HepG2 (cell line): ENCODE measurements around the gene UBASH3A. TPM values are rescaled to one million over a fixed set of nuclear protein-coding genes. Genes with fewer than 3 reads are reported as not detected.

Source experiments
- ATAC-seq: fragments of 200-7000 bp; cut with Tn5 transposase; 3 replicates; pipeline ENCODE4 v1.9.1; 2020; ENCODE audit warnings: mild to moderate bottlenecking, moderate library complexity
- BruUV-seq: library from RNA; stranded (reverse); fragments of 400-500 nt; replicated peaks from 2 replicates; lab custom pipeline; 2021; lab: Mats Ljungman, UMichigan
- CTCF ChIA-PET: fragments of 300-600 bp; formaldehyde crosslinking; extraction: SDS; loops from one replicate; lab custom pipeline; 2021; ENCODE audit warnings: low total read pairs, inconsistent platforms, low intra/inter-chr PET ratio; lab: Yijun Ruan, JAX
- POLR2A ChIA-PET: fragments of 350-600 bp; sonication (Branson Sonifier 250); formaldehyde crosslinking; loops from one replicate; lab custom pipeline; 2020; ENCODE audit warnings: antibody characterized with exemption, inconsistent platforms; lab: Yijun Ruan, JAX
- DNase-seq: peaks from one replicate; pipeline ENCODE4 v3.0.0-alpha.2; 2015; ENCODE audit warnings: low spot score
- FAIRE-seq: peaks from 3 replicates; lab custom pipeline; 2011; peaks lifted over from hg19 to GRCh38; lab: Jason Lieb, UNC
- H2AFZ ChIP-seq: one replicate; pipeline ENCODE4 v1.6.1; 2011; ENCODE audit warnings: low read length, inconsistent platforms
- H3K27ac ChIP-seq: fragments of 300-600 bp; 3 replicates; pipeline ENCODE4 v1.8.0; 2011; ENCODE audit warnings: mixed run types, mild to moderate bottlenecking, mixed read lengths, low read length, inconsistent platforms; ENCODE audit not compliant: insufficient read depth; ENCODE audit errors: extremely low read length
- H3K27me3 ChIP-seq, 2 experiments: fragments of 200-600 bp in 1 of 2; 2 replicates in 1 of 2; 3 replicates in 1 of 2; pipeline versions ENCODE4 v1.6.0 to v1.8.0; 2011; ENCODE audit warnings: low read length in 2 of 2, mild to moderate bottlenecking in 2 of 2, moderate library complexity in 2 of 2, inconsistent platforms in 1 of 2; ENCODE audit not compliant: insufficient read depth in 2 of 2, control insufficient read depth in 1 of 2
- H3K36me3 ChIP-seq, 2 experiments: fragments of 200-600 bp in 1 of 2; replicated peaks in 1 of 2; 2 replicates in 1 of 2; 3 replicates in 1 of 2; pipeline versions ENCODE4 v1.5.1 to v1.8.0; 2011; ENCODE audit warnings: low read length in 2 of 2, inconsistent platforms in 1 of 2; ENCODE audit not compliant: insufficient read depth in 2 of 2, control insufficient read depth in 1 of 2
- H3K4me1 ChIP-seq: 2 replicates; pipeline ENCODE4 v1.5.1; 2012; ENCODE audit warnings: low read length, inconsistent platforms; ENCODE audit not compliant: insufficient read depth
- H3K4me2 ChIP-seq: 2 replicates; pipeline ENCODE4 v1.6.0; 2011; ENCODE audit warnings: low read depth, low read length, inconsistent platforms
- H3K4me3 ChIP-seq, 3 experiments: fragments of 200-600 bp in 1 of 3; sonication (generic), shearing (Covaris generic) in 1 of 3; replicated peaks in 1 of 3; 2 replicates each; pipeline ENCODE4 v1.5.1; 2011 to 2016; ENCODE audit warnings: low read length in 3 of 3, inconsistent platforms in 2 of 3, low read depth in 2 of 3, mild to moderate bottlenecking in 2 of 3, control low read depth in 1 of 3, mixed read lengths in 1 of 3; ENCODE audit not compliant: insufficient read depth in 1 of 3
- H3K79me2 ChIP-seq: one replicate; pipeline ENCODE4 v1.6.1; 2011; ENCODE audit warnings: low read length, inconsistent platforms; ENCODE audit not compliant: insufficient read depth
- H3K9ac ChIP-seq: 2 replicates; pipeline ENCODE4 v1.6.0; 2011; ENCODE audit warnings: mild to moderate bottlenecking, low read depth, low read length, inconsistent platforms; ENCODE audit not compliant: insufficient read depth
- H3K9me3 ChIP-seq: 2 replicates; pipeline ENCODE4 v1.5.1; 2012; ENCODE audit warnings: mild to moderate bottlenecking, low read length
- H4K20me1 ChIP-seq: 2 replicates; pipeline ENCODE4 v1.6.0; 2011; ENCODE audit warnings: inconsistent platforms, mild to moderate bottlenecking, low read length, moderate library complexity; ENCODE audit not compliant: insufficient read depth
- KDM3A ChIP-seq: IDR thresholded peaks from 2 replicates; pipeline ENCODE4 v1.6.1; 2018; ENCODE audit warnings: low read depth, missing compliant biosample characterization
- NRL ChIP-seq: sonication (generic); formaldehyde crosslinking; IDR thresholded peaks from 2 replicates; pipeline ENCODE4 v1.5.0; 2020; ENCODE audit warnings: missing genetic modification reagents, mild to moderate bottlenecking, moderate library complexity, borderline replicate concordance
- RBM39 ChIP-seq: fragments of 200-400 bp; formaldehyde crosslinking; IDR thresholded peaks from one replicate; pipeline ENCODE4 v1.6.1; 2018; ENCODE audit warnings: antibody characterized with exemption, mild to moderate bottlenecking, low read depth, low read length; ENCODE audit not compliant: poor library complexity, severe bottlenecking
- TGIF2 ChIP-seq: IDR thresholded peaks from 2 replicates; pipeline ENCODE4 v1.6.1; 2016; ENCODE audit warnings: control low read depth, missing compliant biosample characterization
- ZFP82 ChIP-seq: sonication (generic); formaldehyde crosslinking; IDR thresholded peaks from 2 replicates; pipeline ENCODE4 v1.5.1; 2020; ENCODE audit warnings: mild to moderate bottlenecking, missing genetic modification reagents, borderline replicate concordance
- ZHX2 ChIP-seq, 2 experiments: sonication (generic) in 1 of 2; formaldehyde crosslinking in 1 of 2; IDR thresholded peaks; 2 replicates each; pipeline versions ENCODE4 v1.6.1 to v1.9.0; 2014 to 2022; ENCODE audit warnings: antibody characterized with exemption in 1 of 2, borderline replicate concordance in 1 of 2, inconsistent platforms in 1 of 2, low read depth in 1 of 2, missing genetic modification reagents in 1 of 2
- ZNF329 ChIP-seq: sonication (generic); formaldehyde crosslinking; IDR thresholded peaks from 2 replicates; pipeline ENCODE4 v1.9.0; 2021; ENCODE audit warnings: low read depth, mild to moderate bottlenecking, missing genetic modification reagents
- ZNF484 ChIP-seq: sonication (generic); formaldehyde crosslinking; IDR thresholded peaks from 2 replicates; pipeline ENCODE4 v1.5.1; 2020; ENCODE audit warnings: mild to moderate bottlenecking, low read depth, missing genetic modification reagents, borderline replicate concordance
- ZNF780A ChIP-seq: sonication (generic); formaldehyde crosslinking; IDR thresholded peaks from 2 replicates; pipeline ENCODE4 v1.8.0; 2022; ENCODE audit warnings: mild to moderate bottlenecking, missing genetic modification reagents, moderate library complexity
- WGBS: methylation state at CpG from one replicate; pipeline ENCODE4 v1.1.6; 2017; ENCODE audit warnings: low lambda C conversion rate; 5-methylcytosine and 5-hydroxymethylcytosine counted together
- in situ Hi-C: cut with HindIII; loops from 2 replicates; pipeline ENCODE4 v1.10.0; 2017; ENCODE audit warnings: low pct_unique_long_range_greater_than_20kb; ENCODE audit not compliant: extremely low pct_ligation_motif_present
- intact Hi-C: fragments of 100-400 bp; cut with micrococcal nuclease; formaldehyde crosslinking; loops from one replicate; pipeline ENCODE4 v1.10.0; 2022; ENCODE audit not compliant: unreplicated experiment
- polyA plus RNA-seq, 8 experiments: library from polyadenylated mRNA; depleted of rRNA in 3 of 8; stranded (reverse) in 7 of 8; unstranded in 1 of 8; fragments of >200 nt; fragmentation: Illumina TruSeq in 4 of 8; extraction: Trizol in 4 of 8; gene quantifications; 2 replicates each; pipeline versions ENCODE4 v1.2.1 to v1.2.3, GENCODE V29; 2011 to 2016; ENCODE audit warnings: low read depth in 4 of 8, missing spikeins in 1 of 8, mixed read lengths in 1 of 8; ENCODE audit not compliant: insufficient read depth in 1 of 8
- total RNA-seq, 5 experiments: library from RNA; depleted of rRNA; stranded (reverse); fragments of >200 nt; fragmentation: Illumina TruSeq; extraction: Trizol; gene quantifications; 2 replicates each; pipeline ENCODE4 v1.2.3, GENCODE V29; 2016; ENCODE audit warnings: low read depth in 1 of 5
- TF ChIP-seq, protein P1 (sequence below): sonication (generic); formaldehyde crosslinking; IDR thresholded peaks from 2 replicates; pipeline ENCODE4 v1.8.0; 2022; ENCODE audit warnings: low read depth, missing genetic modification reagents
- TF ChIP-seq, protein P2 (sequence below): sonication (generic); formaldehyde crosslinking; IDR thresholded peaks from 2 replicates; pipeline ENCODE4 v1.4.0; 2020; ENCODE audit warnings: missing genetic modification reagents, borderline replicate concordance

UBASH3A gene
- total and polyA plus RNA-seq, 2 of the 13 experiments (the other 11 are each of a cell fraction or from before 2014, with no cell fraction given): not detected

DNA sequence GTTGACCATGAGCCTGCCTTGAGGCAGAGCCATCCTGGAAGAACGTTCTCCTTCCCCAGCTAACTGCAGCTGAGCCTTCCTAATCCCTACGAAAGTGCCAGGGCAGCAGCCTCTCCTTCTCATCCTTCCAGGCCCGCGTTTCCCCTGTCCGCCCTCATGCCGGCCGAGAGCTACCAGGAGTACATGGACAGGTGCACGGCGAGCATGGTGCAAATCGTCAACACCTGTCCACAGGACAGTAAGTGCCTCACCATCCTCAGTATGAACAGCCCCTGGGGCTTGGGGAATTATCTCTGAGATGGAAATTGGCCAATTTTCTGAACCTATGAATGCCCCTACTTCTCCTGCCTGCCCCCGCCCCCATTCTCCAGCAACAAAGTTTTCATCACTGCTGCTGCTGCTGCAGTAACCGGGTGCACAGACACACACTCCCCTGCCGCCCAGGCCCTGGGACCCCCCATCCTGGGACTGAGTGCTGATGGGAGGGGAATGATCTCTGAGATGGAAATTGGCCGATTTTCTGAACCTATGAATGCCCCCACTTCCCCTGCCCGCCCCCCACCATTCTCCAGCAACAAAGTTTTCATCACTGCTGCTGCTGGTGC lies 39.6 kb downstream of the UBASH3A start (continued):
- TF ChIP-seq ZHX2 (IDR thresholded peaks at IDR 0.05; ENCODE audit: low read depth) (no peak), ZHX2 (CRISPR knock-in tag; IDR thresholded peaks at IDR 0.05; ENCODE audit: borderline replicate concordance) (no peak), ZNF780A (no peak)

DNA sequence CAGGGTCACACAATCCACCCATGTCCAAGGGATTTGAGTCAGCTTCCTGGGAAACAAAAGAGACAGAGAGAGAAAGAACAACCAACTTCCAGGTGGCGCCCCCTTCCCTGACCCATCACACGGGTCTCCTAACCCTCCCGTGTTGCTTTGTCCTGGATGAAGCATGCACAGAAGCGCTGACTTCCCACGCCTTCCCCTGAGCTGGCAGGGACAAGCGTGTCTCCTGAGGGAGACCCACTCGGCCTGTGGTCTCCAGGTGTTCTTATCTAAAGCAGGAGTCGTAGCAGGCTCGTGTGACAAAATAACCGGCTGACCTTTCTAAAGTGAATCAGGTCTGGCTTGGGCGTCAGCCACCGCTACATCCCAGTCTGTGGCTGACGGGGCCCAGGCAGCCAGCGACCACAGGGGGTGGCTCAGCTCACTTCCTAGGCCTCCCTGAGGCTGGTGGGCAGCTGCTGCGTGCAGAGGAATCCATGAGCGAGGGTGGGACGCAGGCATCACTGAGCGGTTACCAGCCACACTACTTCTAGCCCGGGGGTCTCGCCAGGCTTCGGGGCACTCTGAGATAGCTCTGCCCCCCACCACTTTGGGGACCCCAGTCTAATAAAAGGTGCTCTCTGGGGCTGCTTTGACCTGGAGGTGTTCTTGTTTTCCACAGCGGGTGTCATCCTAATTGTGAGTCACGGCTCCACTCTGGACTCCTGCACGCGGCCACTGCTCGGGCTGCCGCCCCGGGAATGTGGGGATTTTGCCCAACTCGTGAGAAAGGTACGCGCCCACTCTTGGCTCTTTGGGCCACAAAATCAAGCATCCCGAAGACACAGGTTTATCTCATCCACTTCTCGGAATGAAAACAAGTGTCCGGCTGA lies 40.4 kb downstream of the UBASH3A start:
- FAIRE-seq: no peak
- Histone ChIP-seq H3K4me3 (no peak overlapping the region), H2AFZ (no peak overlapping the region), H3K9me3 (no peaks in the 10 kb centered on the region), H3K27me3 (0 out of 5 replicates have a peak, but pooled peaks cover 0 to 4% of the 10 kb centered on the region in 2 experiments), H3K9ac (no peak overlapping the region), H3K79me2 (no peaks in the 10 kb centered on the region), H3K36me3 (no peaks in the 10 kb centered on the region), H3K4me2 (no peak overlapping the region), H3K27ac (no peak overlapping the region), H4K20me1 (no peaks in the 10 kb centered on the region), H3K4me1 (no peaks in the 10 kb centered on the region)
- in situ Hi-C loops: loop anchor here (10.0 kb wide), 1 partner anchor 289 kb away; no protein-coding TSS in a partner anchor
- CTCF ChIA-PET: no interaction called here
- intact Hi-C loops: no loop called here
- POLR2A ChIA-PET: no interaction called here
- ATAC-seq: no peak
- no peak for DNase-seq
- no TSS peak for BruUV-seq
- 73% methylated on average over 20 of the region's 34 CpGs for WGBS
- TF ChIP-seq, protein P1, sequence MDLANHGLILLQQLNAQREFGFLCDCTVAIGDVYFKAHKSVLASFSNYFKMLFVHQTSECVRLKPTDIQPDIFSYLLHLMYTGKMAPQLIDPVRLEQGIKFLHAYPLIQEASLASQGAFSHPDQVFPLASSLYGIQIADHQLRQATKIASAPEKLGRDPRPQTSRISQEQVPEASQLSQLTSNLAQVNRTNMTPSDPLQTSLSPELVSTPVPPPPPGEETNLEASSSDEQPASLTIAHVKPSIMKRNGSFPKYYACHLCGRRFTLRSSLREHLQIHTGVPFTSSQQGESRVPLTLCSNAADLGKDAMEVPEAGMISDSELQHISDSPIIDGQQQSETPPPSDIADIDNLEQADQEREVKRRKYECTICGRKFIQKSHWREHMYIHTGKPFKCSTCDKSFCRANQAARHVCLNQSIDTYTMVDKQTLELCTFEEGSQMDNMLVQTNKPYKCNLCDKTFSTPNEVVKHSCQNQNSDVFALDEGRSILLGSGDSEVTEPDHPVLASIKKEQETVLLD (CRISPR knock-in tag): no peak
- TF ChIP-seq TGIF2 (CRISPR knock-in tag) (no peak), NRL (CRISPR knock-in tag) (no peak), ZFP82 (CRISPR knock-in tag) (no peak), RBM39 (no peak), KDM3A (CRISPR knock-in tag) (no peak), ZNF484 (CRISPR knock-in tag) (no peak), ZNF329 (CRISPR knock-in tag) (no peak)
- TF ChIP-seq, protein P2, sequence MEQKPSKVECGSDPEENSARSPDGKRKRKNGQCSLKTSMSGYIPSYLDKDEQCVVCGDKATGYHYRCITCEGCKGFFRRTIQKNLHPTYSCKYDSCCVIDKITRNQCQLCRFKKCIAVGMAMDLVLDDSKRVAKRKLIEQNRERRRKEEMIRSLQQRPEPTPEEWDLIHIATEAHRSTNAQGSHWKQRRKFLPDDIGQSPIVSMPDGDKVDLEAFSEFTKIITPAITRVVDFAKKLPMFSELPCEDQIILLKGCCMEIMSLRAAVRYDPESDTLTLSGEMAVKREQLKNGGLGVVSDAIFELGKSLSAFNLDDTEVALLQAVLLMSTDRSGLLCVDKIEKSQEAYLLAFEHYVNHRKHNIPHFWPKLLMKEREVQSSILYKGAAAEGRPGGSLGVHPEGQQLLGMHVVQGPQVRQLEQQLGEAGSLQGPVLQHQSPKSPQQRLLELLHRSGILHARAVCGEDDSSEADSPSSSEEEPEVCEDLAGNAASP: no peak
